H1 (cell line): Measurements from ENCODE around the gene LINGO4.

ENCODE experiments used
- EP300 ChIP-seq, 2 experiments: IDR thresholded peaks; 1 replicate in 1 of 2; 2 replicates in 1 of 2; pipeline ENCODE4 v1.6.1; 2011 to 2012; ENCODE audit warnings: low read depth in 2 of 2, low read length in 2 of 2, mild to moderate bottlenecking in 2 of 2, borderline replicate concordance in 1 of 2, inconsistent platforms in 1 of 2, moderate library complexity in 1 of 2
- FOSL1 ChIP-seq: IDR thresholded peaks from 2 replicates; pipeline ENCODE4 v1.6.1; 2011; ENCODE audit warnings: mild to moderate bottlenecking, low read depth, low read length, moderate library complexity; ENCODE audit not compliant: insufficient read depth
- HDAC2 ChIP-seq, 2 experiments: fragments of 300-600 bp in 1 of 2; sonication (generic) in 1 of 2; IDR thresholded peaks; 2 replicates each; pipeline ENCODE4 v1.6.1; 2011 to 2012; ENCODE audit warnings: low read depth in 2 of 2, low read length in 2 of 2, mild to moderate bottlenecking in 2 of 2, moderate library complexity in 2 of 2, borderline replicate concordance in 1 of 2, inconsistent platforms in 1 of 2
- PHF8 ChIP-seq: fragments of 200-600 bp; sonication (generic); conservative IDR thresholded peaks from 2 replicates; pipeline ENCODE4 v1.7.1; 2012; ENCODE audit warnings: low read depth, mild to moderate bottlenecking, inconsistent platforms, low read length, moderate library complexity
- POLR2A ChIP-seq, 2 experiments: IDR thresholded peaks; 1 replicate in 1 of 2; 2 replicates in 1 of 2; pipeline ENCODE4 v1.6.1; 2011; ENCODE audit warnings: low read depth in 2 of 2, low read length in 2 of 2, mild to moderate bottlenecking in 2 of 2; ENCODE audit errors: control extremely low read depth in 1 of 2
- SIRT6 ChIP-seq: IDR thresholded peaks from one replicate; pipeline ENCODE4 v1.7.1; 2012; ENCODE audit warnings: low read length, inconsistent platforms
- TF ChIP-seq, protein P1 (sequence below), 3 experiments: IDR thresholded peaks; 1 replicate in 2 of 3; 2 replicates in 1 of 3; pipeline versions ENCODE4 v1.5.1 to v1.6.1; 2011; ENCODE audit warnings: low read length in 3 of 3, mild to moderate bottlenecking in 3 of 3, inconsistent platforms in 2 of 3, low read depth in 1 of 3, moderate library complexity in 1 of 3; ENCODE audit not compliant: insufficient read depth in 1 of 3; ENCODE audit errors: control extremely low read depth in 1 of 3

DNA sequence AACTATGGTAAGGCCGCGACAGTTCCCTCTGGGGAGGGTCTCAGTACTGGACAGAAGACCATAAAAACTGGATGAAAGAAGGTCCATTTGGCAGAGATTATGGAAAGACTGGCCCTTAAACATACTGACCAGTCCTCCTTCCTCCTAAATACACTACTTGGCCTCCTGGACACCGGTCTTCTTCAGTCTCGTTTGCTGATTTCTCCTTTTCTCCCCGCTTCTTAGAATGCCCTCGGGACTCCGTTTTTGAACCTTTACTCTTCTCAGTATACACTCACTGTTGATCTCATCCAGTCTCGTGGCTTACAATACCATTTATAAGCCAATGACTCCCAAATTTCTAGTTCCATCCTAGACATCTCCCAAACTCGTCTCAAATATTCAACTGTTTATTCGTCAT, 41.2 kb downstream of the LINGO4 start:
- no peak for TF ChIP-seq FOSL1
- TF ChIP-seq POLR2A (IDR thresholded peaks at IDR 0.05; ENCODE audit: control extremely low read depth in 1 of 2, low read depth in 2 of 2, low read length in 2 of 2): no peak
- no peak for TF ChIP-seq PHF8
- TF ChIP-seq EP300 (IDR thresholded peaks at IDR 0.05; ENCODE audit: borderline replicate concordance in 1 of 2, low read depth in 2 of 2, low read length in 2 of 2): no peak
- TF ChIP-seq HDAC2 (IDR thresholded peaks at IDR 0.05; ENCODE audit: borderline replicate concordance in 1 of 2, low read depth in 2 of 2, low read length in 2 of 2): no peak
- TF ChIP-seq, protein P1, sequence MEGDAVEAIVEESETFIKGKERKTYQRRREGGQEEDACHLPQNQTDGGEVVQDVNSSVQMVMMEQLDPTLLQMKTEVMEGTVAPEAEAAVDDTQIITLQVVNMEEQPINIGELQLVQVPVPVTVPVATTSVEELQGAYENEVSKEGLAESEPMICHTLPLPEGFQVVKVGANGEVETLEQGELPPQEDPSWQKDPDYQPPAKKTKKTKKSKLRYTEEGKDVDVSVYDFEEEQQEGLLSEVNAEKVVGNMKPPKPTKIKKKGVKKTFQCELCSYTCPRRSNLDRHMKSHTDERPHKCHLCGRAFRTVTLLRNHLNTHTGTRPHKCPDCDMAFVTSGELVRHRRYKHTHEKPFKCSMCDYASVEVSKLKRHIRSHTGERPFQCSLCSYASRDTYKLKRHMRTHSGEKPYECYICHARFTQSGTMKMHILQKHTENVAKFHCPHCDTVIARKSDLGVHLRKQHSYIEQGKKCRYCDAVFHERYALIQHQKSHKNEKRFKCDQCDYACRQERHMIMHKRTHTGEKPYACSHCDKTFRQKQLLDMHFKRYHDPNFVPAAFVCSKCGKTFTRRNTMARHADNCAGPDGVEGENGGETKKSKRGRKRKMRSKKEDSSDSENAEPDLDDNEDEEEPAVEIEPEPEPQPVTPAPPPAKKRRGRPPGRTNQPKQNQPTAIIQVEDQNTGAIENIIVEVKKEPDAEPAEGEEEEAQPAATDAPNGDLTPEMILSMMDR (IDR thresholded peaks at IDR 0.05; ENCODE audit: control extremely low read depth in 1 of 3, insufficient read depth in 1 of 3, low read depth in 1 of 3, low read length in 3 of 3): no peak
- TF ChIP-seq SIRT6: no peak
